GM18519 (cell line): Measurements from ENCODE around the gene ZNF79.

Experiments
- ATAC-seq: cut with Tn5 transposase; IDR thresholded peaks from one replicate; pipeline ENCODE4 v1.9.1; 2021; ENCODE audit warnings: mild to moderate bottlenecking, moderate library complexity; ENCODE audit not compliant: unreplicated experiment, low FRiP score

ZNF79 gene

GRCh38 chr9:127491516-127491915 is 67.3 kb downstream of the ZNF79 start:
- no peak for ATAC-seq

DNA sequence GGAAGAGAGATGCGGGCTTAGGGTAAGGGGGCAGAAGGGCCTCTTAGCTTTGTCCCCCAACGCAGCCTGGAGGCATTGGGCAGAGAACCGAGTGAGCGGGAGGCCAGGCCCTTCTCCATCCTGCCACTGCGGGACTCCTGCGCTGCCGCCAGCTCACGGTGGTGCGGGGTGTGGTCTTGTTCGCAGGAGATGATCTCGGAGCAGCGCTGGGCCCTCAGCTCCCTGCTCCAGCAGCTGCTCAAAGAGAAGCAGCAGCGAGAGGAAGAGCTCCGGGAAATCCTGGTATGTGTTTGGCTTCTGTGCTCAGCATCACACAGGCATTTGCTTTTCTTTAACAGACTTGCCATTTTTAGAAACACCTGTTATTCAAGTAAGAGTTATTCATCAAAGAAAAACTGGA is 68.4 kb downstream of the ZNF79 start:
- ATAC-seq = no peak

- ATAC-seq = no peak
Measured at GRCh38 chr9:127493592-127494303, 69.6 kb downstream of the ZNF79 start.

- ATAC-seq = no peak
Measured at GRCh38 chr9:127494304-127494702, 70.1 kb downstream of the ZNF79 start.
